ENCODE measurements around the gene MYOM1. TPM values are rescaled to one million over a fixed set of nuclear protein-coding genes. Genes with fewer than 3 reads are reported as not detected.

The MYOM1 gene
- total RNA-seq, 1 donor from 2014 or later: 2.0 TPM

DNA sequence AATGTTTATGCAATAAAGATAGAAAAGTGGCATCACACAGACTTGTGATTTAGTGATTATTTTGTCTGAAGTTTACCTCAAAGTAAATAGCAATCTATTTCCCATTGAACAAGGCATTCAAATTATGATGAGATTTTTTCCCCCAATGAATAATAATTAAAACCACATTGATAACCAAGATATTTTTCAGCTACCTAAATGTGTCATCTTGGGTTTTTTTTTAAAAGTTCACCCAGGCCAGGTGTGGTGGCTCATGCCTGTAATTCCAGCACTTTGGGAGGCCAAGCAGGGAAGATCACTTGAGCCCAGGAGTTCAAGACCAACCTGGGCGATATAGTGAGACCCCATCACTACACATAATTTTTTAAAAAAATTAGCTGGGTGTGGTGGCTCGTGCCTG lies 27.0 kb downstream of the MYOM1 start:
- Mint-ChIP-seq H3K4me3 (no peak overlapping the region), H3K27me3 (peaks cover 3% of the 10 kb centered on the region), H3K36me3 (peaks cover 3% of the 10 kb centered on the region), H3K27ac (no peak overlapping the region), H3K4me1 (ENCODE audit: unreplicated experiment) (peaks cover 18% of the 10 kb centered on the region), H3K9me3 (no peaks in the 10 kb centered on the region)
- no peak for DNase-seq (ENCODE audit: extremely low spot score, unreplicated experiment)
- TF ChIP-seq CTCF (conservative IDR thresholded peaks at IDR 0.05): no peak

DNA sequence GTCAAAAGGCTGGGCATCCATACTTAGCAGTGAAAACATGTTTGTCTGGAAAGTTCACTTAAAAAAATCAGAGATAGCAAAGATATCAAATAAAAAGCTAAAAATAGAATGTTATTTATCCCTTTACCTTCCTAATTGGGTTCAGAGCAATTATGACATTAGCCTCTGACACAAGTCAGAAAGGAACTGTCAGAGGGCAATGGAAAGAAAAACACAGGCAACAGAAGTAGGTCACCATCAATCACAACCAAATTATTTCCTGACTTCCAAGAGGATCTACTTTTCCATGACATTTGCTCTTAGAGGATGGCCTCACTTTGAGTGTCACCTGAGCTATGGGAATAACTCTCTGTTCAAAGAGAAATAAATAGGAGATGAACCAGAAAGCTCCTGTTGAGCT lies 27.5 kb downstream of the MYOM1 start:
- Mint-ChIP-seq H3K36me3 (peaks cover 3% of the 10 kb centered on the region), H3K27me3 (peaks cover 3% of the 10 kb centered on the region), H3K4me3 (no peak overlapping the region), H3K4me1 (ENCODE audit: unreplicated experiment) (peaks cover 18% of the 10 kb centered on the region), H3K27ac (peak overlapping the region; percentile 12), H3K9me3 (no peaks in the 10 kb centered on the region)
- no peak for TF ChIP-seq CTCF (conservative IDR thresholded peaks at IDR 0.05)
- DNase-seq (ENCODE audit: extremely low spot score, unreplicated experiment): no peak

DNA sequence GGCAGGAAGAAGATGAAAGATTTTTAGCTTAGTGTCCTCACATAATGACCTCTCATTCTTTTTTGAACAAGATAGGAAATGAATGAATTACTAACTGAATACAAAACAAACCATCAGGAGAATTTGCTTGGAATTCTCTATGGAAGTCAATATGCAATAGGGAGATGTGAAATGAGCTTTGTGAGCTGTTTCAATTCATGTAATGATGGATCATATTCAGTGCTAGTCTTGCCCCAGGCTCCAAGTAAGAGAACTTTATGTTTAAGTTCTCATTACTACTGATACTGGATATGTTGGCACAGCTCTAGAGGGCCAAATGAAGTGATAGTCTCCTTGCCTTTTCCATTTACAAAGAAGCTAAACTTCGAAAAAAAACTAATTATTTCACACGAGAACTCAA lies 29.2 kb downstream of the MYOM1 start:
- TF ChIP-seq CTCF (conservative IDR thresholded peaks at IDR 0.05): no peak
- H3K27ac Mint-ChIP-seq: no peak overlapping the region
- peaks cover 14% of the 10 kb centered on the region for H3K4me1 Mint-ChIP-seq (ENCODE audit: unreplicated experiment)

GRCh38 chr18:3189884-3190283 lies 29.9 kb downstream of the MYOM1 start:
- Mint-ChIP-seq H3K27me3 (peaks cover 3% of the 10 kb centered on the region), H3K27ac (no peak overlapping the region), H3K9me3 (no peaks in the 10 kb centered on the region), H3K36me3 (peaks cover 3% of the 10 kb centered on the region), H3K4me3 (no peak overlapping the region), H3K4me1 (ENCODE audit: unreplicated experiment) (peaks cover 14% of the 10 kb centered on the region)
- no peak for DNase-seq (ENCODE audit: extremely low spot score, unreplicated experiment)
- TF ChIP-seq CTCF (conservative IDR thresholded peaks at IDR 0.05): no peak

More for the DNA sequence above, 29.2 kb downstream of the MYOM1 start:
- Mint-ChIP-seq H3K4me3 (no peak overlapping the region), H3K27me3 (peaks cover 3% of the 10 kb centered on the region), H3K36me3 (peaks cover 3% of the 10 kb centered on the region), H3K9me3 (no peaks in the 10 kb centered on the region)
- no peak for DNase-seq (ENCODE audit: extremely low spot score, unreplicated experiment)

GRCh38 chr18:3186678-3187658 lies 32.8 kb downstream of the MYOM1 start:
- Mint-ChIP-seq H3K4me1 (ENCODE audit: unreplicated experiment) (peaks cover 17% of the 10 kb centered on the region), H3K27ac (no peak overlapping the region), H3K9me3 (no peaks in the 10 kb centered on the region), H3K4me3 (no peak overlapping the region), H3K27me3 (no peaks in the 10 kb centered on the region), H3K36me3 (peaks cover 3% of the 10 kb centered on the region)
- peak; percentile 29 for TF ChIP-seq CTCF (conservative IDR thresholded peaks at IDR 0.05)
- no peak for DNase-seq (ENCODE audit: extremely low spot score, unreplicated experiment)
